Epithelial cell of proximal tubule (primary cell): ENCODE data around the gene CYP4F8. TPM values are rescaled to one million over a fixed set of nuclear protein-coding genes. Genes with fewer than 3 reads are reported as not detected.
"Not testable (repeated sequence)": the region's sequence is repeated elsewhere in the genome, so short reads cannot be mapped to it uniquely, and the experiment has no call there.

Experiments
- DNase-seq: peaks from one replicate; pipeline ENCODE4 v3.0.0-alpha.2; 2011; ENCODE audit warnings: low read depth
- H3K4me3 ChIP-seq: 2 replicates; pipeline ENCODE4 v1.5.1; 2011; ENCODE audit warnings: low read depth, mild to moderate bottlenecking, low read length
- total RNA-seq: library from RNA; depleted of rRNA; stranded (reverse); fragments of >200 nt; gene quantifications from 2 replicates; pipeline ENCODE4 v1.2.3, GENCODE V29; 2015
- TF ChIP-seq, protein P1 (sequence below): conservative IDR thresholded peaks from 2 replicates; pipeline ENCODE4 v1.5.1; 2012; ENCODE audit warnings: low read depth, mild to moderate bottlenecking, low read length

The CYP4F8 gene
- total RNA-seq, 1 donor from 2014 or later = not detected

DNA sequence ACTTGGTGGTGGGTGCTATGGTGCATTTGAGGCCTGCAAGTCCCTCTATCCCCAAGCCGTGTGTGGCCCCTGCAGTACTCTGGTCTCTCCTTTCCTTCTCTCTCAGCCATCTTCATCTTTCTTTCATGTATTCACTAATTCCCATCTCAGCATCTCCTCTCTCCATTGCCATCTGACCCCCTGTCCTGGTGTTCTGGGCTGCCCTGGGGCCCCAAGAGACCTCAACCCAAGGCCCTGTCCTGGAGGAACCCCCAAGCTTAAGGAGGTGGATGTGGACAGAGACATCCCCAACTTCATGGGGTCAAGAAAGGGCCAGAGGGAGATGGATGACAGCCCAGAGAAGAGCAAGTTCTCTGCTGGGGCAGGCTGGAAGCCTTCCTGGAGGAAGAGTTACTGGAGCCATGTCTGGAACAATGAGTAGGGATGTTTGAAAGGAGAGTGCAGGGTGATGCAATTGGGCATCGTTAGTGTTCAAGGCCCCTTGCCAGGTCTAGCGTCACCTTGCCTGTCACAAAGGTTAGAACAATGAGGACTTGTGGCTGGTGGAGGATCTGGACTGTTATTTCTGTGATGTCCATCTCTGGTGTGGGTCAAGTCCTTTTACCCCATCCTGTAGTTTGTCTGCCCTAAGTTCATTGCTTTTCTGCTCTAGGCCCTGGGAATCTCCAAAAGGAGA is 29.2 kb downstream of the CYP4F8 start:
- H3K4me3 ChIP-seq = no peak overlapping the region
- no peak for DNase-seq
- TF ChIP-seq, protein P1, sequence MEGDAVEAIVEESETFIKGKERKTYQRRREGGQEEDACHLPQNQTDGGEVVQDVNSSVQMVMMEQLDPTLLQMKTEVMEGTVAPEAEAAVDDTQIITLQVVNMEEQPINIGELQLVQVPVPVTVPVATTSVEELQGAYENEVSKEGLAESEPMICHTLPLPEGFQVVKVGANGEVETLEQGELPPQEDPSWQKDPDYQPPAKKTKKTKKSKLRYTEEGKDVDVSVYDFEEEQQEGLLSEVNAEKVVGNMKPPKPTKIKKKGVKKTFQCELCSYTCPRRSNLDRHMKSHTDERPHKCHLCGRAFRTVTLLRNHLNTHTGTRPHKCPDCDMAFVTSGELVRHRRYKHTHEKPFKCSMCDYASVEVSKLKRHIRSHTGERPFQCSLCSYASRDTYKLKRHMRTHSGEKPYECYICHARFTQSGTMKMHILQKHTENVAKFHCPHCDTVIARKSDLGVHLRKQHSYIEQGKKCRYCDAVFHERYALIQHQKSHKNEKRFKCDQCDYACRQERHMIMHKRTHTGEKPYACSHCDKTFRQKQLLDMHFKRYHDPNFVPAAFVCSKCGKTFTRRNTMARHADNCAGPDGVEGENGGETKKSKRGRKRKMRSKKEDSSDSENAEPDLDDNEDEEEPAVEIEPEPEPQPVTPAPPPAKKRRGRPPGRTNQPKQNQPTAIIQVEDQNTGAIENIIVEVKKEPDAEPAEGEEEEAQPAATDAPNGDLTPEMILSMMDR = no peak

DNA sequence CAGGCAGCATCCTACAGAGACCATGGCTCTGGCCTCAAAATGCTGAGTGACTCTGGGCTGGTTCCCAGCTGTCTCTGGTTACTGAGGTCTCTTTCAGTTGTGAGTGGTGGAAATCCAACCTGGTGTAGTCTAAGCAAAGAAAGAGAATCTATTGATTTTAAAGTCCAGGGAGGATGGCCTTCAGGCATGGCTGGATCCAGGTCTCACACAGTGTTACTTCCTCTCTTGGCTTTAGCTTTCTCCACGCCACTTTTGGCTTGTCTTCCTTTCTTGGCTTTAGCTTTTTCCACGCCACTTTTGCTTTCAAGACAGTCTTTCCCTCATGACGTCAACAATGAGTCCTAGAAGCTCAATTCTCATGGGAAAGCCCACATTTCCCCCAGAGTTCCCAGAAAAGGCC is 29.8 kb downstream of the CYP4F8 start:
- H3K4me3 ChIP-seq = no peak overlapping the region
- DNase-seq = no peak
- TF ChIP-seq, protein P1 = no peak

DNA sequence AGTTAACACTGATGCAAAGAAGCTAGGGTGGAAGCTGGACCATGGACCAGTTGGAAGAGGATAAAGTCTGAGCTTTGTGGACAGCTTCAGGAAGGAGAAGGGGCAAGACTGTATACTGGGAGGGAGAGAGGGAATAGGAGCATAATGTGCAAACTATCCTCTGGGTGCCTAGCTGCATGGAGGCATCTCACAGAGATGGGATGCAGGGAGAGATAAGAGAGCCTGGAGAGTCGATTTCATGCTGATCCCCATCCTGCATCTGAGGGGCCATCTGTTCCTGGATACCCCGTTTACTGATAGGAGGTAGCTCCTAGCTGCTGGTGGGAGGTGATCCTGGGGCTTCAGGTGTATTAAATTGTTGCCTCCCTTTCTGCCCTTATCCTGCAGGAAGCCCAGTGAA is 34.5 kb downstream of the CYP4F8 start:
- DNase-seq = no peak
- TF ChIP-seq, protein P1 = no peak
- H3K4me3 ChIP-seq = no peak overlapping the region

DNA sequence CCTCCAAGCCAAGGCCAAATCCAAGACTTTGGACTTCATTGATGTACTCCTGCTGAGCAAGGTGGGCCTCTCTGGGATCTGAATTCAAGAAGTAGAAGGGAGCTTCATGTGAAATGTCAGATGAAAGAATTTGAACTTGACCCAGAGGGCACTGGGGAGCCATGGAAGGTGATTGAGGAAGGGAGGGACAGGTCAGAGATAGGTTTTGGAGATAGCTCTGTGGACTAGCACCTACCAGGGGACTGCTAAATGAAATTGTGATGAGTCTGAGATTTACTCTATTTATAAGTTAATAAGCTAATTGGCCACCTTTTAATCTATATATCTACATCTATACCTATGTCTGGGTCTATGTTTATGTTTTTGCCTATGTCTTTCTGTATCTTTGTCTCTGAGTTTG is 35.1 kb downstream of the CYP4F8 start:
- DNase-seq, H3K4me3 ChIP-seq: not testable (repeated sequence)

DNA sequence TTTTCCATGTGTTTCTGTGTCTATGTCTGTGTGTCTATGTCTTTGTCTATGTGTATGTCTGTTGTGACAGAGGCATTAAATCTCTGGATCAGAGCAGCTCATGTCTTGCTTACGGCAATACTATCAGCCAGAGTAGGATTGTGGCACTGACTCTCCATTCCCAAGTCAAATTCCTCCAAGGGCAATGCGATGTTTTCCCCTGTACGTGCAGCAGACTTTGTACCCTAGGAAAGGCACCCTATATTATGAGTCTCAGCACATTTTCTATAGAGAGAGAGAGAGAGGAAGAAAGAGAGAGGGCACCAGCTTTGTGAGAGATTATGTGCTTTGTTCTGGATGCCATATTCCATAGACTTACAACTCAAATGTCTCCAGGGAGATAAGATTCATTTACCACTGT is 36.8 kb downstream of the CYP4F8 start:
- DNase-seq = no peak
- TF ChIP-seq, protein P1 = no peak
- H3K4me3 ChIP-seq = no peak overlapping the region

DNA sequence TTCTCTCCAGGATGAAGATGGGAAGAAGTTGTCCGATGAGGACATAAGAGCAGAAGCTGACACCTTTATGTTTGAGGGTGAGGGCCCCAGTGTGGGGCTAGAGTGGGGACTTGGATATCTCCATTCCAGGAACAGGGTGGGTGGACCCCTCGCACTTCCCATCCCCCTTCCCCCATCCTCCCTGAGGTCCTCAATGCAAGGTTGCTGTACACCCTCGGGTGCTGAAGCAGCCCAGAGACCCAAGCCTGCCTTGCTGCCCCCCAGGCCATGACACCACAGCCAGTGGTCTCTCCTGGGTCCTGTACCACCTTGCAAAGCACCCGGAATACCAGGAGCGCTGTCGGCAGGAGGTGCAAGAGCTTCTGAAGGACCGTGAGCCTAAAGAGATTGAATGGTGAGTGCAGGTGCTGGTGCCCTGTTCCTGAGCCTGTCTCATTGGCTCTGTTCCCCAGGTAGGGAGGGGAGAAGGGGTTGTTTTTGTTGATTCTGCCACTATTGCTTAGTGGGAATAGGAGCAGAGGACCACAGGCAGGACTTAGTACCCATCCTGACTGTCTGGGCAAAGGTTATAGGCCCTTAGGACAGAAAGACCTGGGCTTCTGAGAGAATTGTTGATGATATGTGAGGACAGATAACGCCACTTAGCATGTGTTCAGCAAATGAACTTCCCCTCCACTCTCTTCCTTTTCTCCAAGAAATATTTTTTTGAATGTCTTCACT is 37.7 kb downstream of the CYP4F8 start:
- no peak for DNase-seq
- no peak overlapping the region for H3K4me3 ChIP-seq
- TF ChIP-seq, protein P1 = no peak

DNA sequence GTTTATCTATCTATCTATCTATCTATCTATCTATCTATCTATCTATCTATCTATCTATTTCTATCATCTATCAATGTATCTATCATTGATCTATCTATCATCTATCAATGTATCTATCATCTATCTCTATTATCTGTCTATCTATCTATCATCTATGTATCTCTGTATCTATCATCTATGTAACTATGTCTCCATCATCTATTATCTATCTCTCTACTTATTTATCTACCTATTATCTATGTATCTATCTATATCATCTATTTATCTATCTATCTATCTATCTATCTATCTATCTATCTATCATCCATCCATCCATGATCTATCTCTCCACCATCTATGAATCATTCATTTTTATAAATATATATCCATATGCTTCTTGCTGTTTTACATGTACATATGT is 41.4 kb downstream of the CYP4F8 start:
- DNase-seq = no peak
- TF ChIP-seq, protein P1 = no peak
- H3K4me3 ChIP-seq = no peak overlapping the region
